Loucy (cell line): ENCODE results near the gene IFI27L2.

Experiments used
- H2AFZ ChIP-seq: fragments of 200-600 bp; sonication (generic); 2 replicates; pipeline ENCODE4 v1.6.0; 2016; ENCODE audit warnings: antibody characterized with exemption, mild to moderate bottlenecking, low read length, moderate library complexity
- H3F3A ChIP-seq: fragments of 200-600 bp; 2 replicates; pipeline ENCODE4 v1.6.0; 2016; ENCODE audit warnings: antibody characterized with exemption, low read depth, mild to moderate bottlenecking
- H3K27me3 ChIP-seq: fragments of 200-600 bp; sonication (generic); 2 replicates; pipeline ENCODE4 v1.6.1; 2014; ENCODE audit warnings: low read length, mild to moderate bottlenecking; ENCODE audit not compliant: insufficient read depth, poor library complexity, severe bottlenecking
- H3K36me3 ChIP-seq: fragments of 200-600 bp; sonication (generic); 2 replicates; pipeline ENCODE4 v1.6.1; 2016; ENCODE audit warnings: low read length; ENCODE audit not compliant: insufficient read depth
- H3K4me1 ChIP-seq: fragments of 200-600 bp; sonication (generic); 2 replicates; pipeline ENCODE4 v1.5.1; 2014; ENCODE audit warnings: low read length, mild to moderate bottlenecking; ENCODE audit not compliant: insufficient read depth, poor library complexity, severe bottlenecking
- H3K4me2 ChIP-seq: fragments of 200-600 bp; sonication (generic); 2 replicates; pipeline ENCODE4 v1.6.0; 2014; ENCODE audit warnings: antibody characterized with exemption, low read length, low read depth, mild to moderate bottlenecking; ENCODE audit not compliant: poor library complexity, severe bottlenecking
- H3K4me3 ChIP-seq: fragments of 200-600 bp; sonication (generic); 2 replicates; pipeline ENCODE4 v1.5.1; 2014; ENCODE audit warnings: low read length, mild to moderate bottlenecking, mixed read lengths; ENCODE audit not compliant: poor library complexity, severe bottlenecking
- H3K79me2 ChIP-seq: fragments of 200-600 bp; sonication (generic); 2 replicates; pipeline ENCODE4 v1.6.1; 2014; ENCODE audit warnings: low read length; ENCODE audit not compliant: insufficient read depth
- H3K9ac ChIP-seq: fragments of 200-600 bp; sonication (generic); 2 replicates; pipeline ENCODE4 v1.6.0; 2014; ENCODE audit warnings: mild to moderate bottlenecking, low read depth, low read length, moderate library complexity; ENCODE audit not compliant: poor library complexity, severe bottlenecking
- H3K9me2 ChIP-seq: fragments of 200-600 bp; sonication (generic); replicated peaks from 2 replicates; pipeline ENCODE4 v1.6.1; 2016; ENCODE audit warnings: low read depth, low read length, mixed read lengths
- H3K9me3 ChIP-seq: fragments of 200-600 bp; sonication (generic); 2 replicates; pipeline ENCODE4 v1.6.1; 2014; ENCODE audit warnings: mild to moderate bottlenecking, antibody characterized with exemption, low read length, low read depth; ENCODE audit not compliant: insufficient read depth
- H4K20me1 ChIP-seq: fragments of 200-600 bp; sonication (generic); 2 replicates; pipeline ENCODE4 v1.6.0; 2014; ENCODE audit warnings: antibody characterized with exemption, low read length, mild to moderate bottlenecking; ENCODE audit not compliant: insufficient read depth, poor library complexity, severe bottlenecking
- EZH2phosphoT487 ChIP-seq: fragments of 200-600 bp; IDR thresholded peaks from 2 replicates; pipeline ENCODE4 v1.6.1; 2018; ENCODE audit warnings: antibody characterized with exemption, mild to moderate bottlenecking, moderate library complexity, borderline replicate concordance
- TF ChIP-seq, protein P1 (sequence below): fragments of 200-600 bp; sonication (generic); conservative IDR thresholded peaks from 2 replicates; pipeline ENCODE4 v1.5.1; 2014; ENCODE audit warnings: mild to moderate bottlenecking, antibody characterized with exemption, low read length

IFI27L2 gene

DNA sequence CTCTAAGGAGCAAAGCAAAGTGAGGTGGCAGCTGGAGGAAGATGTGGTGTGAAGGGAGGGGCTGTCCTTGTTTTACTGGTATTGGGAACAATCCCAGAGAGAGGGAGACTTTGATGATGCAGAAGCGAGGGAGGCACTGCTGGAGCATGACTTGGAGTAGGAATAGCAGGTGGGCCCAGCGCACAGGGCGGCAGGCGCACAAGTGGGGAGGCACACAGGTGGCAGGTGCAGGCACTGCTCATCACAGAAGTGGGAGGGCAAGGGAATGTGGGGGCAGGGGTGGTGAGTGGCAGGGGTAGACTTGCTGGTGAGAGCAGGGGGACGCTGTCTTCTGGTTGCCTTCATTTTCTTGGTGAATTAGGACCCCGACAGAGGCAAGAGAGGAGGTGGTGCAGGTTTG, 30.4 kb downstream of the IFI27L2 start:
- Histone ChIP-seq H3K4me2 (no peak overlapping the region), H2AFZ (no peak overlapping the region), H4K20me1 (no peaks in the 10 kb centered on the region), H3K9me3 (no peaks in the 10 kb centered on the region), H3K9me2 (no peaks in the 10 kb centered on the region), H3K27me3 (no peaks in the 10 kb centered on the region), H3F3A (no peaks in the 10 kb centered on the region), H3K9ac (no peak overlapping the region), H3K4me3 (no peak overlapping the region), H3K79me2 (no peaks in the 10 kb centered on the region), H3K36me3 (no peaks in the 10 kb centered on the region), H3K4me1 (no peaks in the 10 kb centered on the region)
- TF ChIP-seq, protein P1, sequence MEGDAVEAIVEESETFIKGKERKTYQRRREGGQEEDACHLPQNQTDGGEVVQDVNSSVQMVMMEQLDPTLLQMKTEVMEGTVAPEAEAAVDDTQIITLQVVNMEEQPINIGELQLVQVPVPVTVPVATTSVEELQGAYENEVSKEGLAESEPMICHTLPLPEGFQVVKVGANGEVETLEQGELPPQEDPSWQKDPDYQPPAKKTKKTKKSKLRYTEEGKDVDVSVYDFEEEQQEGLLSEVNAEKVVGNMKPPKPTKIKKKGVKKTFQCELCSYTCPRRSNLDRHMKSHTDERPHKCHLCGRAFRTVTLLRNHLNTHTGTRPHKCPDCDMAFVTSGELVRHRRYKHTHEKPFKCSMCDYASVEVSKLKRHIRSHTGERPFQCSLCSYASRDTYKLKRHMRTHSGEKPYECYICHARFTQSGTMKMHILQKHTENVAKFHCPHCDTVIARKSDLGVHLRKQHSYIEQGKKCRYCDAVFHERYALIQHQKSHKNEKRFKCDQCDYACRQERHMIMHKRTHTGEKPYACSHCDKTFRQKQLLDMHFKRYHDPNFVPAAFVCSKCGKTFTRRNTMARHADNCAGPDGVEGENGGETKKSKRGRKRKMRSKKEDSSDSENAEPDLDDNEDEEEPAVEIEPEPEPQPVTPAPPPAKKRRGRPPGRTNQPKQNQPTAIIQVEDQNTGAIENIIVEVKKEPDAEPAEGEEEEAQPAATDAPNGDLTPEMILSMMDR, result no peak
- no peak for TF ChIP-seq EZH2phosphoT487

DNA sequence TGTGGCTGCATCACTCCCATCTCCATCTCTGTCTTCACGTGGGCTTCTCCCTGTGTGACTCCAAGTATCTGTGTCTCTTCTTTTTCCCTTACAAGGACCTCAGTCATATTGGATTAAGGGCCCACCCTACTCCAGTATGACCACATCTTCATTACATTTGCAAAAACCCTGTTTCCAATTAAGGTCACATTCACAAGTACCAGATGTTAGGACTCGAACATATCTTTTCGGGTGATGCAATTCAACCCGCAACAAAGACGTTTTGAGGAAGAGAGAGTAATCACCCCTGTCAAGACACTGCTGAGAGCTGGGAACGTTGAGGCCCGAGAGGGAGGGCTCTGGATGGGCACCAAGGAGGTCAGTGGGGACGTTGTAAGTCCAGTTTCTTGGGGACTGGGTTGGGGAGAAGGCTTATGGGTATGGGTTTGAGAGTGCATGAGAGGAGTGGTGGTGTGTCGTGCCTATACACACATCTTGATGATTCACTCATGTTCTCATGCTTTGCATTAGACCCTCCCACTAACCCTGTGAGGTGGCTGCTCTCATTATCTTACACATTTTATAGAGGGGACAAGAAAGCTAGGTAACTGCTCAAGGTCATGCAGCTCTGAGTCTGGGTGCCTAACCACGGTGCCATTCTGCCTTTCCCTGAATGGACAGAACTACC, 30.9 kb downstream of the IFI27L2 start:
- Histone ChIP-seq H3K9ac (no peak overlapping the region), H2AFZ (no peak overlapping the region), H3K4me3 (no peak overlapping the region), H3K79me2 (no peaks in the 10 kb centered on the region), H3K9me3 (no peaks in the 10 kb centered on the region), H3K4me1 (no peaks in the 10 kb centered on the region), H3K9me2 (no peaks in the 10 kb centered on the region), H3K36me3 (no peaks in the 10 kb centered on the region), H4K20me1 (no peaks in the 10 kb centered on the region), H3K4me2 (no peak overlapping the region), H3K27me3 (no peaks in the 10 kb centered on the region), H3F3A (no peaks in the 10 kb centered on the region)
- no peak for TF ChIP-seq EZH2phosphoT487
- TF ChIP-seq, protein P1, result no peak

DNA sequence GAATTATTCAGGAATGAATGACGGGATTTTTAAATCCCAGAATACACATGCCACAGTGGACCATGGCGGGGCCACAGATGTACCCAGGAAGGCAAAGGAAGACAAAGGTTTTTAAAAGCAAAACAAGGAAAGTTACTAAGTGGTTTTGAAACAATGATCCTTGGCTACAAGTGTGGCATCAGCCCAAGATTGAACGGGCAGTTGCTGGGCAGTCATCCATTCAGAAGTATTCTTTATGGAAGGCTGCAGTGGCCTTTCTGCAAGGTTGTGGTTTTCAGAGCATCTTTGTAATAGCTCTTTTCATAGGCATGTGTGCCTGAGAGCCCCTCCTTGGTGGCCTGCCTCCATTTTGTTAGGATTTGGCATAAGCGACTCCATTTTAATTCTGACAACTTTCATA, 32.3 kb downstream of the IFI27L2 start:
- H2AFZ ChIP-seq, result no peak overlapping the region
- H3K79me2 ChIP-seq, result no peaks in the 10 kb centered on the region
- no peaks in the 10 kb centered on the region for H3K9me2 ChIP-seq
- no peaks in the 10 kb centered on the region for H3K36me3 ChIP-seq
- no peaks in the 10 kb centered on the region for H3K9me3 ChIP-seq
- no peak overlapping the region for H3K4me3 ChIP-seq
- H3F3A ChIP-seq, result no peaks in the 10 kb centered on the region
- H4K20me1 ChIP-seq, result no peaks in the 10 kb centered on the region
- H3K27me3 ChIP-seq, result no peaks in the 10 kb centered on the region
- H3K4me1 ChIP-seq, result no peaks in the 10 kb centered on the region
- no peak overlapping the region for H3K9ac ChIP-seq
- H3K4me2 ChIP-seq, result no peak overlapping the region
- no peak for TF ChIP-seq EZH2phosphoT487
- TF ChIP-seq, protein P1, result no peak
